OCI-LY1 (cell line): ENCODE data around the gene RAPGEF4.

Source experiments
- CTCF ChIP-seq: fragments of 200-600 bp; sonication (generic), shearing (Covaris generic); IDR thresholded peaks from 2 replicates; pipeline ENCODE4 v1.5.1; 2017; ENCODE audit warnings: mild to moderate bottlenecking, antibody characterized with exemption, low read length, moderate library complexity, mixed read lengths
- EZH2 ChIP-seq: fragments of 200-600 bp; sonication (generic), shearing (Covaris generic); IDR thresholded peaks from 2 replicates; pipeline ENCODE4 v1.8.0; 2017; ENCODE audit warnings: borderline replicate concordance, mixed run types, mild to moderate bottlenecking, antibody characterized with exemption, low read length, moderate library complexity, mixed read lengths

GRCh38 chr2:172855588-172855987, 119.9 kb downstream of the RAPGEF4 start:
- no peak for TF ChIP-seq CTCF
- TF ChIP-seq EZH2, result no peak
